GM12878 (cell line): ENCODE measurements around the gene HYAL1. TPM values are rescaled to one million over a fixed set of nuclear protein-coding genes. Genes with fewer than 3 reads are reported as not detected.
A peak's percentile ranks its signal among the peaks of the same experiment; 100 is the strongest.

Source experiments
- ATAC-seq: fragments of 200-7000 bp; cut with Tn5 transposase; 3 replicates; pipeline ENCODE4 v1.9.1; 2020; ENCODE audit warnings: mild to moderate bottlenecking, moderate library complexity
- BruUV-seq: library from RNA; stranded (reverse); fragments of 400-500 nt; replicated peaks from 2 replicates; lab custom pipeline; 2021; lab: Mats Ljungman, UMichigan
- CTCF ChIA-PET: fragments of 300-600 bp; sonication (Branson Sonifier 250); formaldehyde crosslinking; extraction: SDS; loops from one replicate; lab custom pipeline; 2021; ENCODE audit warnings: inconsistent platforms; lab: Yijun Ruan, JAX
- POLR2A ChIA-PET: fragments of 350-600 bp; formaldehyde crosslinking; extraction: SDS; loops from one replicate; lab custom pipeline; 2021; ENCODE audit warnings: inconsistent platforms; lab: Charles Lee
- RAD21 ChIA-PET: fragments of 300-600 bp; sonication (Branson Sonifier 250); formaldehyde crosslinking; loops from one replicate; lab custom pipeline; 2023; ENCODE audit warnings: antibody characterized with exemption; ENCODE audit not compliant: unreplicated experiment; lab: Charles Lee
- SMC1A ChIA-PET: fragments of 300-600 bp; sonication (Branson Sonifier 250); formaldehyde crosslinking; loops from one replicate; lab custom pipeline; 2023; ENCODE audit not compliant: unreplicated experiment, uncharacterized antibody; lab: Charles Lee
- DNase-seq: peaks from one replicate; pipeline ENCODE4 v3.0.0-alpha.2; 2011; ENCODE audit warnings: low read depth, low spot score
- FAIRE-seq: peaks from 3 replicates; lab custom pipeline; 2011; peaks lifted over from hg19 to GRCh38; lab: Jason Lieb, UNC
- H2AFZ ChIP-seq: 2 replicates; pipeline ENCODE4 v1.6.0; 2011; ENCODE audit warnings: low read depth, low read length, control low read depth; ENCODE audit not compliant: control insufficient read depth
- H3K27ac ChIP-seq: 2 replicates; pipeline ENCODE4 v1.5.1; 2011; ENCODE audit warnings: control low read depth; ENCODE audit not compliant: control insufficient read depth, insufficient read depth
- H3K27me3 ChIP-seq, 2 experiments: replicated peaks in 1 of 2; 2 replicates each; pipeline versions ENCODE4 v1.6.0 to v1.6.1; 2011; ENCODE audit warnings: low read length in 1 of 2; ENCODE audit not compliant: control insufficient read depth in 2 of 2, insufficient read depth in 2 of 2
- H3K36me3 ChIP-seq, 2 experiments: 2 replicates each; pipeline ENCODE4 v1.5.1; 2011; ENCODE audit warnings: low read length in 1 of 2; ENCODE audit not compliant: control insufficient read depth in 2 of 2, insufficient read depth in 2 of 2
- H3K4me1 ChIP-seq: 2 replicates; pipeline ENCODE4 v1.6.1; 2011; ENCODE audit warnings: mild to moderate bottlenecking, low read length, moderate library complexity, mixed read lengths; ENCODE audit not compliant: control insufficient read depth, insufficient read depth
- H3K4me2 ChIP-seq: 2 replicates; pipeline ENCODE4 v1.6.0; 2011; ENCODE audit warnings: control low read depth; ENCODE audit not compliant: control insufficient read depth, insufficient read depth
- H3K4me3 ChIP-seq: fragments of 200-600 bp; sonication (generic); 2 replicates; pipeline ENCODE4 v1.5.1; 2016
- H3K79me2 ChIP-seq: 2 replicates; pipeline ENCODE4 v1.6.0; 2011; ENCODE audit warnings: low read length; ENCODE audit not compliant: control insufficient read depth, insufficient read depth
- H3K9ac ChIP-seq: 2 replicates; pipeline ENCODE4 v1.8.0; 2011; ENCODE audit warnings: low read length, control low read depth, mixed read lengths; ENCODE audit not compliant: control insufficient read depth, insufficient read depth
- H3K9me3 ChIP-seq: replicated peaks from 3 replicates; pipeline ENCODE4 v1.5.1; 2011; ENCODE audit warnings: mild to moderate bottlenecking, low read length; ENCODE audit not compliant: control insufficient read depth, insufficient read depth
- H4K20me1 ChIP-seq: 2 replicates; pipeline ENCODE4 v1.6.0; 2011; ENCODE audit not compliant: control insufficient read depth, insufficient read depth
- ATF7 ChIP-seq: fragments of 450-650 bp; IDR thresholded peaks from 2 replicates; pipeline ENCODE4 v1.6.1; 2016; ENCODE audit warnings: low read depth, mild to moderate bottlenecking
- DPF2 ChIP-seq: fragments of 450-650 bp; IDR thresholded peaks from 2 replicates; pipeline ENCODE4 v1.6.1; 2017; ENCODE audit warnings: mild to moderate bottlenecking
- HDGF ChIP-seq: fragments of 450-650 bp; IDR thresholded peaks from 2 replicates; pipeline ENCODE4 v1.6.1; 2016; ENCODE audit warnings: antibody characterized with exemption
- IKZF1 ChIP-seq: fragments of 450-650 bp; conservative IDR thresholded peaks from 2 replicates; pipeline ENCODE4 v1.6.1; 2017; ENCODE audit warnings: antibody characterized with exemption, mild to moderate bottlenecking
- KDM1A ChIP-seq: fragments of 200-600 bp; sonication (generic); IDR thresholded peaks from 2 replicates; pipeline ENCODE4 v1.6.1; 2016; ENCODE audit warnings: borderline replicate concordance
- MTA3 ChIP-seq: IDR thresholded peaks from 2 replicates; pipeline ENCODE4 v1.6.1; 2012; ENCODE audit warnings: low read length, inconsistent platforms, borderline replicate concordance
- PAX8 ChIP-seq: fragments of 450-650 bp; IDR thresholded peaks from 2 replicates; pipeline ENCODE4 v1.6.1; 2017; ENCODE audit warnings: mild to moderate bottlenecking, moderate library complexity
- PKNOX1 ChIP-seq: fragments of 450-650 bp; IDR thresholded peaks from 2 replicates; pipeline ENCODE4 v1.6.1; 2016; ENCODE audit warnings: mild to moderate bottlenecking
- POU2F2 ChIP-seq: IDR thresholded peaks from 3 replicates; pipeline ENCODE4 v1.6.1; 2011; ENCODE audit warnings: low read depth, mild to moderate bottlenecking, low read length, borderline replicate concordance
- RAD51 ChIP-seq: fragments of 450-650 bp; IDR thresholded peaks from 2 replicates; pipeline ENCODE4 v1.6.1; 2016; ENCODE audit warnings: moderate library complexity, mild to moderate bottlenecking, inconsistent platforms
- RELA ChIP-seq: fragments of 450-650 bp; IDR thresholded peaks from 2 replicates; pipeline ENCODE4 v1.8.0; 2014; ENCODE audit warnings: borderline replicate concordance; ENCODE audit not compliant: partially characterized antibody
- SMARCA5 ChIP-seq: fragments of 450-650 bp; IDR thresholded peaks from 2 replicates; pipeline ENCODE4 v1.6.1; 2017; ENCODE audit warnings: mild to moderate bottlenecking
- STAT1 ChIP-seq: fragments of 450-650 bp; conservative IDR thresholded peaks from 2 replicates; pipeline ENCODE4 v1.6.1; 2014; ENCODE audit warnings: antibody characterized with exemption, mild to moderate bottlenecking
- STAT3 ChIP-seq: IDR thresholded peaks from 2 replicates; pipeline ENCODE4 v1.6.1; 2011; ENCODE audit warnings: low read depth, low read length, improper control_type of control experiment
- YY1 ChIP-seq: IDR thresholded peaks from 2 replicates; pipeline ENCODE4 v1.6.1; 2011; ENCODE audit warnings: low read depth, mild to moderate bottlenecking, low read length
- ZNF24 ChIP-seq: fragments of 450-650 bp; IDR thresholded peaks from 2 replicates; pipeline ENCODE4 v1.6.1; 2017; ENCODE audit warnings: antibody characterized with exemption, mild to moderate bottlenecking
- ZNF384 ChIP-seq: IDR thresholded peaks from 2 replicates; pipeline ENCODE4 v1.6.1; 2012; ENCODE audit warnings: low read depth, mild to moderate bottlenecking, low read length, improper control_type of control experiment, borderline replicate concordance
- WGBS: methylation state at CpG from one replicate; pipeline ENCODE4 v1.1.6; 2016; ENCODE audit warnings: low lambda C conversion rate; ENCODE audit not compliant: insufficient replicate concordance, insufficient coverage; ENCODE audit errors: missing lambda C conversion rate; 5-methylcytosine and 5-hydroxymethylcytosine counted together
- in situ Hi-C: fragments of 300-500 bp; cut with MboI; formaldehyde crosslinking; loops from 9 replicates; pipeline ENCODE4 v1.14.3; 2018; ENCODE audit warnings: mixed read lengths
- intact Hi-C: fragments of 100-400 bp; cut with micrococcal nuclease; formaldehyde crosslinking; loops from one replicate; pipeline ENCODE4 v1.14.2; 2022; ENCODE audit not compliant: unreplicated experiment
- polyA plus RNA-seq, 11 experiments: library from polyadenylated mRNA; depleted of rRNA in 4 of 11; unstranded in 6 of 11; stranded (reverse) in 5 of 11; fragments of >200 nt; fragmentation: Nextera tagmentation in 4 of 11; fragmentation: Illumina TruSeq in 1 of 11; extraction: Ambion mirVana in 4 of 11; extraction: Trizol in 1 of 11; gene quantifications; 1 replicate in 1 of 11; 2 replicates in 10 of 11; pipeline versions ENCODE4 v1.2.1 to v1.2.3, GENCODE V29; 2011 to 2016; ENCODE audit warnings: inconsistent platforms in 2 of 11, missing spikeins in 2 of 11, low read depth in 1 of 11
- total RNA-seq, 4 experiments: library from RNA; depleted of rRNA in 3 of 4; stranded (reverse); fragments of >200 nt in 3 of 4; fragmentation: Illumina TruSeq in 1 of 4; extraction: Trizol in 1 of 4; gene quantifications; 2 replicates each; pipeline versions ENCODE4 v1.2.1 to v1.2.3, GENCODE V29; 2013 to 2021
- TF ChIP-seq, protein P1 (sequence below): fragments of 450-650 bp; IDR thresholded peaks from 2 replicates; pipeline ENCODE4 v1.6.1; 2017; ENCODE audit warnings: mild to moderate bottlenecking, low read depth, inconsistent platforms; ENCODE audit not compliant: poor library complexity, severe bottlenecking
- TF ChIP-seq, protein P2 (sequence below): IDR thresholded peaks from 2 replicates; pipeline ENCODE4 v1.6.1; 2012; ENCODE audit warnings: low read depth, low read length, improper control_type of control experiment

HYAL1 gene
- total and polyA plus RNA-seq, 10 of the 15 experiments (the other 5 are each of a cell fraction or from before 2014, with no cell fraction given), result 0.04 to 0.55 (median 0.18) TPM; not detected in 2

DNA sequence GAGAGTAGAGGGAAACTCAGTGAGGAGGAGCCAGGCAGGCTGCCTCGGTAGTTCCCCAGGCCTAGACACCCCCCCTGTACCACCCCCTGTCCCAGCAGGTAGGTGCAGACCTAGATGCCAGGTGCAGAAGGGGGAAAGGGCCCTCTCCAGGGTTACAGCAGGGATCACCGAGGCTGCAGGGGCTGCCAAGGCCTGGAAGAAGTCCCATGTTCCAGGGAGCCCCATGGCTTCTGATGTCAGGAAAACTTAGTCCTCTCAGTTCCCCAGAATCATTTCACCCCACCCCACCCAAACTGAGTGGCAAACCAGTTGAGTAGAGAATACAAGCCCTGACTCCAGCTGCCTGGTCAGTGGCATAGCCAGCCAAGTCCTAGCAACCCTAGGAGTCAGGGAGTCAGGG, 41.9 kb downstream of the HYAL1 start (continued):
- TF ChIP-seq, protein P1, sequence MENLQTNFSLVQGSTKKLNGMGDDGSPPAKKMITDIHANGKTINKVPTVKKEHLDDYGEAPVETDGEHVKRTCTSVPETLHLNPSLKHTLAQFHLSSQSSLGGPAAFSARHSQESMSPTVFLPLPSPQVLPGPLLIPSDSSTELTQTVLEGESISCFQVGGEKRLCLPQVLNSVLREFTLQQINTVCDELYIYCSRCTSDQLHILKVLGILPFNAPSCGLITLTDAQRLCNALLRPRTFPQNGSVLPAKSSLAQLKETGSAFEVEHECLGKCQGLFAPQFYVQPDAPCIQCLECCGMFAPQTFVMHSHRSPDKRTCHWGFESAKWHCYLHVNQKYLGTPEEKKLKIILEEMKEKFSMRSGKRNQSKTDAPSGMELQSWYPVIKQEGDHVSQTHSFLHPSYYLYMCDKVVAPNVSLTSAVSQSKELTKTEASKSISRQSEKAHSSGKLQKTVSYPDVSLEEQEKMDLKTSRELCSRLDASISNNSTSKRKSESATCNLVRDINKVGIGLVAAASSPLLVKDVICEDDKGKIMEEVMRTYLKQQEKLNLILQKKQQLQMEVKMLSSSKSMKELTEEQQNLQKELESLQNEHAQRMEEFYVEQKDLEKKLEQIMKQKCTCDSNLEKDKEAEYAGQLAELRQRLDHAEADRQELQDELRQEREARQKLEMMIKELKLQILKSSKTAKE, result no peak
- TF ChIP-seq HDGF, result no peak
- TF ChIP-seq DPF2, result no peak
- TF ChIP-seq SMARCA5, result no peak
- TF ChIP-seq STAT1, result no peak

GRCh38 chr3:50260942-50261441, 42.4 kb downstream of the HYAL1 start:
- in situ Hi-C loops, result no loop called here
- no TSS peak for BruUV-seq
- TF ChIP-seq ATF7 (no peak), PKNOX1 (no peak), ZNF384 (no peak), YY1 (no peak), KDM1A (no peak), RAD51 (no peak), SMARCA5 (no peak), MTA3 (no peak), POU2F2 (0 out of 3 replicates have a peak, but pooled peaks have one; percentile 16), PAX8 (no peak), ZNF24 (no peak), STAT3 (no peak), IKZF1 (peak; percentile 24; the same call in 1 of the 2 replicates), RELA (peak; percentile 35)
- TF ChIP-seq, protein P2, sequence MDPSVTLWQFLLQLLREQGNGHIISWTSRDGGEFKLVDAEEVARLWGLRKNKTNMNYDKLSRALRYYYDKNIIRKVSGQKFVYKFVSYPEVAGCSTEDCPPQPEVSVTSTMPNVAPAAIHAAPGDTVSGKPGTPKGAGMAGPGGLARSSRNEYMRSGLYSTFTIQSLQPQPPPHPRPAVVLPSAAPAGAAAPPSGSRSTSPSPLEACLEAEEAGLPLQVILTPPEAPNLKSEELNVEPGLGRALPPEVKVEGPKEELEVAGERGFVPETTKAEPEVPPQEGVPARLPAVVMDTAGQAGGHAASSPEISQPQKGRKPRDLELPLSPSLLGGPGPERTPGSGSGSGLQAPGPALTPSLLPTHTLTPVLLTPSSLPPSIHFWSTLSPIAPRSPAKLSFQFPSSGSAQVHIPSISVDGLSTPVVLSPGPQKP, result no peak

More at GRCh38 chr3:50260942-50261441, 42.4 kb downstream of the HYAL1 start:
- ATAC-seq (no peak), FAIRE-seq (no peak), DNase-seq (no peak)
- CTCF ChIA-PET, result interaction anchor here (1.5 to 7.9 kb wide), 8 partner anchors 8 to 66 kb away, joined by 5 to 44 read pairs (median 7); partner anchors contain the start of genes GNAI2, HYAL3, NAA80 and SEMA3B
- POLR2A ChIA-PET, result interaction anchor here (1.2 to 1.9 kb wide), 2 partner anchors 18 to 24 kb away, joined by 4 to 7 read pairs; partner anchors contain the start of genes GNAI2 and LSMEM2
- H3K9ac ChIP-seq, result no peak overlapping the region
- intact Hi-C loops, result no loop called here
- no peaks in the 10 kb centered on the region for H3K79me2 ChIP-seq
- SMC1A ChIA-PET, result interaction anchor here (0.5 to 1.2 kb wide), 2 partner anchors 14 to 343 kb away, joined by 3 to 4 read pairs; no protein-coding TSS in a partner anchor
- peaks cover 13% of the 10 kb centered on the region; the same call in 1 of the 3 replicates for H3K9me3 ChIP-seq
- H2AFZ ChIP-seq, result no peak overlapping the region
- WGBS, result 69% methylated on average over 5 of the region's 5 CpGs
- H3K4me2 ChIP-seq, result peak overlapping the region; percentile 52
- no peaks in the 10 kb centered on the region; a peak in 1 of 4 replicates for H3K27me3 ChIP-seq
- H3K27ac ChIP-seq, result no peak overlapping the region
- no peaks in the 10 kb centered on the region for H4K20me1 ChIP-seq
- peak overlapping the region; percentile 72; the same call in 1 of the 2 replicates for H3K4me3 ChIP-seq
- H3K4me1 ChIP-seq, result peaks cover 14% of the 10 kb centered on the region
- RAD21 ChIA-PET, result interaction anchor here (0.8 to 2.2 kb wide), 3 partner anchors 9 to 35 kb away, joined by 3 to 18 read pairs (median 3); no protein-coding TSS in a partner anchor
- peaks cover 12 to 22% of the 10 kb centered on the region in 2 experiments; a peak in 3 of 4 replicates for H3K36me3 ChIP-seq
